ENCODE results near the gene ATP6AP1.

- TF ChIP-seq CTCF (conservative IDR thresholded peaks at IDR 0.05; ENCODE audit: low read length), result no peak
- TF ChIP-seq EZH2phosphoT487 (IDR thresholded peaks at IDR 0.05; ENCODE audit: borderline replicate concordance), result no peak
These were observed 37.6 kb downstream of the ATP6AP1 start for GRCh38 chrX:154466036-154466435.

Data from Loucy (cell line).